SKM-1 treated with dmso at 0.1 percent for 144 hours (cell line): ENCODE results near the gene AGA.

Source experiments
- DNase-seq: peaks from one replicate; lab custom pipeline; 2025; ENCODE audit not compliant: unreplicated experiment; lab: John Stamatoyannopoulos, UW

The AGA gene

DNA sequence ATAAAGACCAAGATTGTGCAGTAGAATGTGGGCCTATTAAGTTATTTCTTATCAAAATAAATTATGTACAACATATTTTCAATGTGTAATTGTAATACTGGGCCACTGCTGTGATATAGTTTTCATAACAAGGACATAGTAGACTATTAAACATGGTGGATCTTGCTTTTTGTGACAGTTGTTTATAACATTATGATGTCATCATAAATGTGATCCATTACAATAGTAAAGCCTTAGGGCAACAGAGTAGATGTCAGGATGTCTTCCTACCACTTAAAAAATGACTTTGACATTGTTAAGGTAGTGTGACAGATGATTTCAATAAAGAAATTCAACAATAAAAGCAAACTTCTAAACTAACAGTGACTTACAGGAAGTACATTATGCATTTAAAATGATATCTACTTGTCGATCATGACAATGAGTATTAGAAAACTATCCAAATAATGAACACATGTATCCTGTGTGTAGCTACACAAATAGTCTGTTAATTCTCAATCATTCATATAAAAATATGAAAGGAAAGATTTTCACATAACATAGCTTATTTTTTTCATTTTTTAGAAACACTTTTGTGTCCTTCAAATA is 5.3 kb upstream of the AGA start:
- no peak for DNase-seq

- DNase-seq = no peak
Observed at GRCh38 chr4:177446586-177446985, 4.3 kb upstream of the AGA start.

GRCh38 chr4:177444911-177445736 is 2.9 kb upstream of the AGA start:
- DNase-seq = no peak

- peak; percentile 76 for DNase-seq
Observed at GRCh38 chr4:177441061-177441802, 1.0 kb downstream of the AGA start.

DNA sequence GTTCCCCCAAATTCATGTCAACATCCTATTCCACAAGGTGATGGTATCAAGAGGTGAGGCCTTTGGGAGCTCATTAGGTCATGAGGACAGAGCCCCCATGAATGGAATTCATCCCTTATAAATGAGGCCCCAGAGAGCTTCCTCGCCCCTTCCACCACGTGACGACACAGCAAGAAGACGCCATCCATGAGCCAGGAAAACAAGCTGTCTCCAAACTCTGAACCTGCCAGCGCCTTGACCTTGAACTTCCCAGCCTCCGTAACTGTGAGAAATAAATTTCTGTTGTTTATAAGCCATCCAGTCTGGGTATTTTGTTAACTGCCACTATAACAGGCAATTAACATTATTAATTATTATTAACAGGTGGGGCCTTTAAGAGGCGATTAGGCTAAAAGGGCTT is 5.8 kb downstream of the AGA start:
- DNase-seq = no peak

- DNase-seq = no peak
Observed at GRCh38 chr4:177434667-177435066, 7.6 kb downstream of the AGA start.

GRCh38 chr4:177427192-177427591 is 15.0 kb downstream of the AGA start:
- no peak for DNase-seq

- DNase-seq = no peak
Observed at GRCh38 chr4:177419434-177419833, 22.8 kb downstream of the AGA start.

DNA sequence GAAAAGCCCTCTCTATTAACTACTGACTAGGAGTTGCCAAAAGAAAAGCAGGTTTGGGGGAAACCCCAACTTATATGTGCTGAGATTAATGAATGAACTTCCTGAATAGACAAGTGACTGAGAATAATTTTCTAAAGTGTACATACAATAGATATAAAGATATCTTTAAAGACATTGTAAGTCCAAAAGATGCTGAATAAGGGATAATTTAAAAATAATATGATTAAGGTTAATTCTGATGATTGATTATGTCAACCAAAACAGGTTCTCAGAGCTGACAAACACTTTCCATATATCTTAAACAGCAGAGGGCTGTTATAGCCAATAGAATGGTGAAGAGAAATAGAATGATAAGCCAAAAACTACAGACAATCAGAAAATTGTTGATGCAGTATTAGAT is 28.6 kb downstream of the AGA start:
- DNase-seq = no peak

DNA sequence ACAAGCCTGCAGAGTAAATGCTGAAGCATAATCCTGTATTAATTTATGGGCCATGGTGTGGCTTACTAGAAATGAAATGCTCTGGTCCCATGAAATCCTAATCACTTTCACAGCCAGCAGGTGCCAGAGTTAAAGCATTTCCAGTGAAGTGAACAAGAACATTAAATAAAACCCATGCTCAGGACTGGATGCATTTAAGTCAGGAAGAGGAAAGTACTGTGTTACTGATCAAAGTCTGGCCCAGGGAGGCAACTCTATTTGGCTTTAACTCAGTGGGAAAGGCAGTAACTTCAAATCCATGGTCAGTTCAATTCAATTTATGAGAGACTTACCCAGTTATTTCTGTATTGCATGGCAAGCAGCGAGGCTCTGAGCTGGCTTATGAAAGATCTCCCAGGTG is 29.2 kb downstream of the AGA start:
- no peak for DNase-seq

- no peak for DNase-seq
Observed at GRCh38 chr4:177411996-177412395, 30.2 kb downstream of the AGA start.

- DNase-seq = no peak
Observed at GRCh38 chr4:177410566-177410965, 31.7 kb downstream of the AGA start.

DNA sequence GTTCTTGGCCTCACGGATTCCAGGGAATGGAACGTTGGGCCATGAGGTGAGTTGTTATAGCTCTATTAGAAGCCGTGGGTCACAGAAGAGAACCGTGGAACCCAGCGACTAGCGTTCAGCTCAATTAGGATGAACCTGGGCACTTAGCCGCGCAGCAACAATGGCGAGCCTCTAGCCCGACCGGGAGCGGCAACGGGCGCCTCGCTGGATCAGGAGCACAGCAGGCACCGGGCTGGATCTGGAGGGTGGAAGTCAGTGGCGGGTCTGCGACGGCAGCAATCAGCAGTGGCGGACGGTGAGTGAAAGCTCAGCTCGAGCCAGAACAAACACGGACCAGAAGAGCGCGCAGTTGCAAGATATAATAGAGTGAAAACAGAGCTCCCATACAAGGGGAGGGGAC is 34.2 kb downstream of the AGA start:
- no peak for DNase-seq

DNA sequence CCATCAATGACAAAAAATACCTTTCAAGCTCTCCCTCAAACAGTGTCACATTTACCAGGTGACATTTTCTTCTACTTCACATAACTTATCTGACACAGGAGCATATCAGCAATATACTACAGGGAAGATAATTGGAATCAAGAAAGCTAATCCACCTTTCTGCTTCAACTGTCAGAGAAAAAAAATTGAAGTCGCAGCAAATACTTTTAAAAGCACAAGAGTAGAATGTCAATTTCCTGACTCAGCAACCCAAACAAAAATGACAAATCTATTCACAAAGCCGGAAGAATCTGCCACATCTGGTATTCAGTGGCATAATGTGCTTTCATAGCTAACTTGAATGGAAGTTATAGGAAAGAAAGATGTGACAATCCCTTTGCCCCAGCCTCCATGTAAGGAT is 36.7 kb downstream of the AGA start:
- no peak for DNase-seq

DNA sequence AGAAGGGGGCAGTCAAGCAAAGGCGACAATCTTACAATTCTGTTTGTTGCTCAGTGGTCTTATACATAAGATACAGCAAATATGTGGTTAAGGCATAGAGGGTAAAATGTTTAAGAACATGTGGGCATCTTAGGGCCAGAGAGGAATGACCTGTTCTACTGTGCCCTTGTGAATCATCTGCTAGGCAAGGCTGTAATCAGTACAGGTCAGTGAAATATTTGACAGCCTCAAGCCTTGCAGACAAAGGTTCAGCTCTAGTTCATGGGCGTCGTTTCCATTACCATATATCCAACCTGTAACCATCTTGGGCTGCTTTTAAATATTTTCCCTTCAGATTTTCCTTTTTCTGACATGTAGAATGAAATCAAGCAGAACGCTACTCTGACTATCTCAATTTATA is 37.3 kb downstream of the AGA start:
- no peak for DNase-seq

DNA sequence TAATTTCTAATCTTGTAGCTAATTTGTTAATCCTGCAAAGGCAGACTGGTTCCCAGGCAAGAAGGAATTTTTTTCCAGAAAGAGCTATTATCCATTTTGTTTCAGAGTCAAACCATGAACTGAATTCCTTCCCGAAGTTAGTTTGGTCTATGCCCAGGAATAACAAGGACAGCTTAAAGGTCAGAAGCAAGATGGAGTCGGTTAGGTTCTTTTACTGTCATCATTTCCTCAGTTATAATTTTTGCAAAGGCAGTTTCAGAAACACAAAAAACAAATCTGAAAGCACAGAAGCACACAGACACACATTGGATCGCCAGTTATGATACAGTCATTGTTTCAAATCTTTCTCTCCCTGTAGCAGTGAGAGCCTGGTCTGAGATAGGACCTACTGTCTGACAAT is 37.9 kb downstream of the AGA start:
- DNase-seq = no peak

DNA sequence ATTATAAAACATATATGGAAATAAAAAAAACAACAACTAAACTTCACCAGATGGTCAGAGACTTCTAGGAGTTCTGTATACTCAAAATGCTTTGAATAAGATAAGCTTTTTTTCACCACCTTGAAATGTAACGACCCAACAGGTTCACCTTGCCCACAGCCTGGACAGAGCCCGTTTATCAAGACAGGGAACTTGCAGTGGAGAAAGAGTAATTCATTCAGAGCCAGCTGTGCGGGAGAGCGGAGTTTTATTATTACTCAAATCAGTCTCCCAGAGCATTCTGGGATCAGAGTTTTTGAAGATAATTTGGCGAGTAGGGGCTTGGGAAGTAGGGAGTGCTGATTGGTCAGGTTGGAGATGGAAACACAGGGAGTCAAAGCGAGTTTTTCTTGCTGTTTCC is 38.5 kb downstream of the AGA start:
- DNase-seq = no peak

DNA sequence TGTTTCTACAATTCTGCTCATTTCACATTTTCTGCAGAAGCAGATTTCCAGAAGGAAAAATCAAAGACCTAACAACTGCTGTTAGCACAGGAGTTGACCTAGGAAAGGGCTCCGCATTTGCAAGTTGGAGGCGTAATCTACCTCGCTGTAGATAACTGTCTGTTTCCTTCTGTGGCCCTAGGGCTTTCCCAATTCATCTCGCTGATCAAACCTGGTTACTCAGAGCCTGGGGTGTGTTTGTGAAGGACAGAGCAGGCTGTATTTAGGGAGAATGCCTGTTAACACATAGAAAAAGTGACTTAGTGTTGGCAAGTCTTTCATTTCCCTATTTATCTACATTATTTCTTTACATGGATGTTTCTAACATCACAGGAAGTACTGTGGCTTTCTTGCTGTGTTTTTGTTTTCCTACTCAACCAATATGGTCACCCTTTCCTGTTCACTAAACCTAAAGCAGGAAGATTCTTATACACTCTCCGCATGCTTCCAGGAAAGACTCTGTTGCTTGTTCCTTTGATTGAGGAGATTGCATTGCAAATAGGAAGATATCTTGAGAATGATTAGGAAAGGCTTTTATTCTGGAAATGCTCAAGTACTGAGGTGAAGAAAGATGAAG is 40.5 kb downstream of the AGA start:
- no peak for DNase-seq

GRCh38 chr4:177400030-177400429 is 42.2 kb downstream of the AGA start:
- no peak for DNase-seq

DNA sequence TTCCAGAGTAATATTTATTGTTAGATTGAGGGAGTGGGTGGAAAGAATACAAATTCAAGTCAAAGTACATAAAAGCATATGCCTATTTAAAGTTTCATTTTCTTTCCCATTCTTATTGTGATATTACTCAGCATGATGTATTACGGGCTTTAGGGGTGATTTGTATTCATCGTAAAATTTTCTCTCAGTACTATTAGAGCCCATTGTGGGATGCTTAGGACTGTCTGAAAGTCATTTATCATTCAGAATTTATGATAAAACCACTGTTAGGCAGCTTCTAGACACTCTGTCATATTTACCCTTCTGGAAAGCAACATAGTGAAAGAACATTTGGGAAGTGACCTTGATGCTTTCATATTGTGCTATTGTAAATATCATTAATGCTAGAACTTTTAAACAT is 45.9 kb downstream of the AGA start:
- DNase-seq = no peak

GRCh38 chr4:177393236-177393635 is 49.0 kb downstream of the AGA start:
- no peak for DNase-seq

DNA sequence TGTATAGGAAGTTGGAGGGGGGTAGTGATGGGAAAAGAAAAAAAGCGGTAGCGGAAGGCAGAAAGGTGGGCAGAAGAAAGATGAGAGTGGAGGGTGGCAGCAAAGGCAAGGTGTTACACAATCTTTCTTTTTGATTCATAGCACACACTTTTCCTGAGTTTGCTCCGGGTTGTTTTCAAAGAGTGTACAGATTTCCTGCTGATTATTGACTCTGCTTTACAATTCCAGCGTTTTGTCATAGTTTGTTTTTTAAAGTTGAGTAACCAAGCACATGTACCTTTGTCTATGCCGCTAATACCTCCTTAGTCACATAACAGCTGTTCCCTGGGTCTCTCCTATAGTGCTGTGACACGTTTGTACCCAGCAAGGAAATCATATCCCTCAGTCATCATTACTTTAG is 50.3 kb downstream of the AGA start:
- DNase-seq = no peak
